ENCODE data around the gene MAGEA4.

The MAGEA4 gene

DNA sequence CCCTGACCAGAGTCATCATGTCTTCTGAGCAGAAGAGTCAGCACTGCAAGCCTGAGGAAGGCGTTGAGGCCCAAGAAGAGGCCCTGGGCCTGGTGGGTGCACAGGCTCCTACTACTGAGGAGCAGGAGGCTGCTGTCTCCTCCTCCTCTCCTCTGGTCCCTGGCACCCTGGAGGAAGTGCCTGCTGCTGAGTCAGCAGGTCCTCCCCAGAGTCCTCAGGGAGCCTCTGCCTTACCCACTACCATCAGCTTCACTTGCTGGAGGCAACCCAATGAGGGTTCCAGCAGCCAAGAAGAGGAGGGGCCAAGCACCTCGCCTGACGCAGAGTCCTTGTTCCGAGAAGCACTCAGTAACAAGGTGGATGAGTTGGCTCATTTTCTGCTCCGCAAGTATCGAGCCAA, 11.0 kb downstream of the MAGEA4 start:
- no peak overlapping the region for H2AFZ ChIP-seq (ENCODE audit: low read length)
- no peaks in the 10 kb centered on the region for H3K9me2 ChIP-seq (replicated peaks; ENCODE audit: low read depth, low read length)
- TF ChIP-seq, protein P1, sequence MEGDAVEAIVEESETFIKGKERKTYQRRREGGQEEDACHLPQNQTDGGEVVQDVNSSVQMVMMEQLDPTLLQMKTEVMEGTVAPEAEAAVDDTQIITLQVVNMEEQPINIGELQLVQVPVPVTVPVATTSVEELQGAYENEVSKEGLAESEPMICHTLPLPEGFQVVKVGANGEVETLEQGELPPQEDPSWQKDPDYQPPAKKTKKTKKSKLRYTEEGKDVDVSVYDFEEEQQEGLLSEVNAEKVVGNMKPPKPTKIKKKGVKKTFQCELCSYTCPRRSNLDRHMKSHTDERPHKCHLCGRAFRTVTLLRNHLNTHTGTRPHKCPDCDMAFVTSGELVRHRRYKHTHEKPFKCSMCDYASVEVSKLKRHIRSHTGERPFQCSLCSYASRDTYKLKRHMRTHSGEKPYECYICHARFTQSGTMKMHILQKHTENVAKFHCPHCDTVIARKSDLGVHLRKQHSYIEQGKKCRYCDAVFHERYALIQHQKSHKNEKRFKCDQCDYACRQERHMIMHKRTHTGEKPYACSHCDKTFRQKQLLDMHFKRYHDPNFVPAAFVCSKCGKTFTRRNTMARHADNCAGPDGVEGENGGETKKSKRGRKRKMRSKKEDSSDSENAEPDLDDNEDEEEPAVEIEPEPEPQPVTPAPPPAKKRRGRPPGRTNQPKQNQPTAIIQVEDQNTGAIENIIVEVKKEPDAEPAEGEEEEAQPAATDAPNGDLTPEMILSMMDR (conservative IDR thresholded peaks at IDR 0.05; ENCODE audit: low read length), result no peak
- TF ChIP-seq EZH2phosphoT487 (IDR thresholded peaks at IDR 0.05; ENCODE audit: borderline replicate concordance), result no peak
- no peaks in the 10 kb centered on the region for H3K27me3 ChIP-seq (ENCODE audit: insufficient read depth, low read length, poor library complexity, severe bottlenecking)
- no peaks in the 10 kb centered on the region for H3K36me3 ChIP-seq (ENCODE audit: insufficient read depth, low read length)
- no peak overlapping the region for H3K9ac ChIP-seq (ENCODE audit: low read depth, low read length, poor library complexity, severe bottlenecking)
- no peaks in the 10 kb centered on the region for H3K79me2 ChIP-seq (ENCODE audit: insufficient read depth, low read length)
- no peaks in the 10 kb centered on the region for H3F3A ChIP-seq (ENCODE audit: low read depth)
- H3K9me3 ChIP-seq (ENCODE audit: insufficient read depth, low read depth, low read length), result no peaks in the 10 kb centered on the region
- no peaks in the 10 kb centered on the region for H3K4me1 ChIP-seq (ENCODE audit: insufficient read depth, low read length, poor library complexity, severe bottlenecking)
- no peaks in the 10 kb centered on the region for H4K20me1 ChIP-seq (ENCODE audit: insufficient read depth, low read length, poor library complexity, severe bottlenecking)
- H3K4me2 ChIP-seq (ENCODE audit: low read depth, low read length, poor library complexity, severe bottlenecking), result no peak overlapping the region
- no peak overlapping the region for H3K4me3 ChIP-seq (ENCODE audit: low read length, poor library complexity, severe bottlenecking)

- no peaks in the 10 kb centered on the region for H3F3A ChIP-seq (ENCODE audit: low read depth)
- H3K79me2 ChIP-seq (ENCODE audit: insufficient read depth, low read length), result no peaks in the 10 kb centered on the region
- no peaks in the 10 kb centered on the region for H3K9me3 ChIP-seq (ENCODE audit: insufficient read depth, low read depth, low read length)
- H4K20me1 ChIP-seq (ENCODE audit: insufficient read depth, low read length, poor library complexity, severe bottlenecking), result no peaks in the 10 kb centered on the region
- H3K27me3 ChIP-seq (ENCODE audit: insufficient read depth, low read length, poor library complexity, severe bottlenecking), result no peaks in the 10 kb centered on the region
- no peak overlapping the region for H3K4me3 ChIP-seq (ENCODE audit: low read length, poor library complexity, severe bottlenecking)
- H2AFZ ChIP-seq (ENCODE audit: low read length), result no peak overlapping the region
- no peaks in the 10 kb centered on the region for H3K9me2 ChIP-seq (replicated peaks; ENCODE audit: low read depth, low read length)
- H3K36me3 ChIP-seq (ENCODE audit: insufficient read depth, low read length), result no peaks in the 10 kb centered on the region
- no peaks in the 10 kb centered on the region for H3K4me1 ChIP-seq (ENCODE audit: insufficient read depth, low read length, poor library complexity, severe bottlenecking)
- H3K9ac ChIP-seq (ENCODE audit: low read depth, low read length, poor library complexity, severe bottlenecking), result no peak overlapping the region
- no peak overlapping the region for H3K4me2 ChIP-seq (ENCODE audit: low read depth, low read length, poor library complexity, severe bottlenecking)
- no peak for TF ChIP-seq EZH2phosphoT487 (IDR thresholded peaks at IDR 0.05; ENCODE audit: borderline replicate concordance)
- TF ChIP-seq, protein P1 (conservative IDR thresholded peaks at IDR 0.05; ENCODE audit: low read length), result no peak
Observed at GRCh38 chrX:151929126-151929525, 16.4 kb downstream of the MAGEA4 start.

DNA sequence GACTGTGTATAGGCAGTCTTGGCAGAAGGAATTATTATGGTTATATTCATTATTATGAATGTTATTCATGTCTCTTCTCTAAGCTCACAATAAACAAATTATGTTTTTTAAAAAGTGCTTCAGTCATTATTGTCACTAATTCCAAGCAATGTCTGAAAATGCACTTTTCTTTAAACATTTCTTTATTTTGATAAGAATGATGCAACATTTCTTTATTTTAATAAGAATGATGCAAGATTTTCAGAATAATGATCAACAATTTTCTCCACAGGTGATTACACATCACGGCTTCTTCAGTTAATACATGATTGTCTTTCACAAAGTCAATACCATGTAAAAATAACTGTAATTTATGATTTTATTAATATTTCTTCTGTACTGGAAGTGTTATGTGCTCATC, 22.7 kb downstream of the MAGEA4 start:
- no peaks in the 10 kb centered on the region for H4K20me1 ChIP-seq (ENCODE audit: insufficient read depth, low read length, poor library complexity, severe bottlenecking)
- no peaks in the 10 kb centered on the region for H3F3A ChIP-seq (ENCODE audit: low read depth)
- H3K9ac ChIP-seq (ENCODE audit: low read depth, low read length, poor library complexity, severe bottlenecking), result no peak overlapping the region
- no peaks in the 10 kb centered on the region for H3K79me2 ChIP-seq (ENCODE audit: insufficient read depth, low read length)
- no peaks in the 10 kb centered on the region for H3K4me1 ChIP-seq (ENCODE audit: insufficient read depth, low read length, poor library complexity, severe bottlenecking)
- no peaks in the 10 kb centered on the region for H3K9me2 ChIP-seq (replicated peaks; ENCODE audit: low read depth, low read length)
- no peak overlapping the region for H2AFZ ChIP-seq (ENCODE audit: low read length)
- TF ChIP-seq EZH2phosphoT487 (IDR thresholded peaks at IDR 0.05; ENCODE audit: borderline replicate concordance), result no peak
- TF ChIP-seq, protein P1 (conservative IDR thresholded peaks at IDR 0.05; ENCODE audit: low read length), result no peak
- H3K36me3 ChIP-seq (ENCODE audit: insufficient read depth, low read length), result no peaks in the 10 kb centered on the region
- H3K27me3 ChIP-seq (ENCODE audit: insufficient read depth, low read length, poor library complexity, severe bottlenecking), result no peaks in the 10 kb centered on the region
- H3K4me3 ChIP-seq (ENCODE audit: low read length, poor library complexity, severe bottlenecking), result no peak overlapping the region
- H3K9me3 ChIP-seq (ENCODE audit: insufficient read depth, low read depth, low read length), result no peaks in the 10 kb centered on the region
- no peak overlapping the region for H3K4me2 ChIP-seq (ENCODE audit: low read depth, low read length, poor library complexity, severe bottlenecking)
